NOMO-1 treated with dmso at 0.1 percent for 144 hours (cell line): ENCODE measurements around the gene CAPN14.

ENCODE experiments used
- DNase-seq: peaks from one replicate; lab custom pipeline; 2025; ENCODE audit not compliant: unreplicated experiment; lab: John Stamatoyannopoulos, UW

Gene CAPN14, protein sequence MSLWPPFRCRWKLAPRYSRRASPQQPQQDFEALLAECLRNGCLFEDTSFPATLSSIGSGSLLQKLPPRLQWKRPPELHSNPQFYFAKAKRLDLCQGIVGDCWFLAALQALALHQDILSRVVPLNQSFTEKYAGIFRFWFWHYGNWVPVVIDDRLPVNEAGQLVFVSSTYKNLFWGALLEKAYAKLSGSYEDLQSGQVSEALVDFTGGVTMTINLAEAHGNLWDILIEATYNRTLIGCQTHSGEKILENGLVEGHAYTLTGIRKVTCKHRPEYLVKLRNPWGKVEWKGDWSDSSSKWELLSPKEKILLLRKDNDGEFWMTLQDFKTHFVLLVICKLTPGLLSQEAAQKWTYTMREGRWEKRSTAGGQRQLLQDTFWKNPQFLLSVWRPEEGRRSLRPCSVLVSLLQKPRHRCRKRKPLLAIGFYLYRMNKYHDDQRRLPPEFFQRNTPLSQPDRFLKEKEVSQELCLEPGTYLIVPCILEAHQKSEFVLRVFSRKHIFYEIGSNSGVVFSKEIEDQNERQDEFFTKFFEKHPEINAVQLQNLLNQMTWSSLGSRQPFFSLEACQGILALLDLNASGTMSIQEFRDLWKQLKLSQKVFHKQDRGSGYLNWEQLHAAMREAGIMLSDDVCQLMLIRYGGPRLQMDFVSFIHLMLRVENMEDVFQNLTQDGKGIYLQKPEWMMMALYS

DNA sequence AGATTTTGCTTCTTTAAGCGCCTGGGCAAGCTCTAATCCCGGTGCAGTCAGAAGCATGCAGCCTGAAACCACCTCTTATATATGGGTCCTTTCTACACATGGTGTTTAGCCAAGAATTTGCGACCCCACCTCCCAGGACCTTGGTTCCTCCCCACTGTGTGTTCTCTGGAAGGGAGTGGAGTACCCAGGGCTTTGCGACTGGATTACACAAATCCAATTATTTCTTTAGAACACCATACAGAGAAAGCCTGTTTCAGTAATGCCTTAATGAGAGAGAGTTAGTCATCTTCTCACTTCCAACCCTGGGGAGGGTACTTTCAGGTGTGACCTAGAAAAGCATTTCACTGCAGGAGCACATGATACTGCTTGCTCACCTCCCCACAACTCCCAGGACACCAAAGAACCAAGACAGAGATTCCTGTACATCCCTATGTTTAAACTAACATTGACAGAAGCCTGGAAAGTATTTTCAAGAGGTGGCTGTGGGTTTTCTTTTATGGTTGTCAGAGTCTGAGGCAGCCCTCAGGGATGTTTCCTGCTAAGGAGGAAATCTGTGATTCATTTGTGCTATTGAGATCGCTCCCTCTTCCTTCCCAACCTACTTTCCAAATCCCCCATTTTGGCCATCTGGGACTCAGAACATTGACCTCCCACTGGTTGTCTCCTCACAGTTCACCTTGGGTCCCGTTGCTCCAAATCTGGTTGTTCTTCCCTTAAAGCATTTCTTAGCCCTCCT lies at the start of gene CAPN14:
TSS of gene CAPN14 (minus strand) at position 51 of the 736 bp plus-strand sequence. CDS start 12,068 bp downstream, outside the sequence.
- no peak for DNase-seq

DNA sequence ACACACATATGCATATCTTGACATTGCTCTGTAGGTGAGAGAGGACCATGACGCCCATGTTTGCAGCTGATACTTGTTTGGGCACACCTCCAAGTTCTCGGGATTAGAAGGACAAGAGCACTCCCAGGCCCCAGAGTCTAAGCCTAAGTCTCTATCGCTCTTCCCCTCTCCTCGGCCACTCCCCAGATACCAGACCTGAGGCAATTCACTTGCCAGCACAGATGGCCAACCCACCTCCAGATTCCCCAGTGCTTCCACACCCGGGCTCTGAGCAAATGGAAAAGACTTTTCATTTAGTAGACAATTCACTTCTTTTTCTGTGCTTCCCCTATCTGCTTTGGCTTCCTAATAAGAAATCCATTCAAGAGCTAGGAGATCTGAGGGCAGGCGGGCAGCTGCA lies 49.5 kb upstream of the CAPN14 start:
- no peak for DNase-seq

DNA sequence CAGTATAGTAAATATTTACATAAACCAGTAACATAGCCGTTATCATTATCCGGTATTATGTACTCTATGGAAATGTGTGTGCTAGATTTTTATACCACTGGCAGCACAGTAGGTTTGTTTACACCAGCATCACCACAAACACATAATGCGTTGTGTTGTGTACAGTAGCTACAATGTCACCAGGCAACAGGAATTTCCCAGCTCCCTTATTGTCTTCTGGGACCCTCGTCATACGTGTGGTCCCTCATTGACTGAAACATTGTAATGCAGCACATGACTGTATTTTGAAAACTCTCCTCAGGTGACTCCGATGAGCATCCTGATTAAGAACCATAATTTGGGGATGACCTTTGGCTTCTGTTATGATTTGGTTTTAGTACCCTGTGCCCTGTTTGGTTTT lies 47.9 kb upstream of the CAPN14 start:
- DNase-seq = no peak

DNA sequence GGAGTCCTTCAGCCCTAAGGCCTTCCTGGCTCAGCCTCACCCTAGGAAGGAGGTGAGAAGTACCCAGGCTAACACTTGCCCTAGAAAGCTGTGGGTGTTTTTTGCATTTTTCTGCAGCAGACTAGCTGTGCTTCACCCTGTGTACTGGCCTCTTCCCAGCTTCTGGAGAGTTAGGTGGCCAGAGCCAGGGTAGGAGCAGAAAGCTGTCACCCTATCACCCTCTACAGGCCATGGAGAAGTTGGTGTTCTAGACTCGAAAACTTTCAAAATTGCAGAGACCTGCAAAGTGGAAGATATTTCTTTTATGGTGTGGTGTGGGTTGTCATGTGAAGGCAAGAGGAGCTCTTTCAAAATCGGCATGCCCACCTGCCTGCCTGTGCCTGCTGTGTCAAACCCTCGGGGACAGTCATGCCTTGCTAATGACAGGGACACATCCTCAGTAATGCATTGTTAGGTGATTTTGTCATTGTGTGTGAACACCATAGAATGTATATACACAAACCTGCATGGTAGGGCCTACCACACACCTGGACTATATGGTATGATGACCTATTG lies 46.4 kb upstream of the CAPN14 start:
- DNase-seq = no peak

GRCh38 chr2:31260870-31261269 lies 43.6 kb upstream of the CAPN14 start:
- DNase-seq = no peak

- no peak for DNase-seq
These were observed 41.8 kb upstream of the CAPN14 start for GRCh38 chr2:31259075-31259474.

GRCh38 chr2:31258351-31258750 lies 41.0 kb upstream of the CAPN14 start:
- DNase-seq = no peak

- no peak for DNase-seq
These were observed 39.5 kb upstream of the CAPN14 start for GRCh38 chr2:31256611-31257382.

DNA sequence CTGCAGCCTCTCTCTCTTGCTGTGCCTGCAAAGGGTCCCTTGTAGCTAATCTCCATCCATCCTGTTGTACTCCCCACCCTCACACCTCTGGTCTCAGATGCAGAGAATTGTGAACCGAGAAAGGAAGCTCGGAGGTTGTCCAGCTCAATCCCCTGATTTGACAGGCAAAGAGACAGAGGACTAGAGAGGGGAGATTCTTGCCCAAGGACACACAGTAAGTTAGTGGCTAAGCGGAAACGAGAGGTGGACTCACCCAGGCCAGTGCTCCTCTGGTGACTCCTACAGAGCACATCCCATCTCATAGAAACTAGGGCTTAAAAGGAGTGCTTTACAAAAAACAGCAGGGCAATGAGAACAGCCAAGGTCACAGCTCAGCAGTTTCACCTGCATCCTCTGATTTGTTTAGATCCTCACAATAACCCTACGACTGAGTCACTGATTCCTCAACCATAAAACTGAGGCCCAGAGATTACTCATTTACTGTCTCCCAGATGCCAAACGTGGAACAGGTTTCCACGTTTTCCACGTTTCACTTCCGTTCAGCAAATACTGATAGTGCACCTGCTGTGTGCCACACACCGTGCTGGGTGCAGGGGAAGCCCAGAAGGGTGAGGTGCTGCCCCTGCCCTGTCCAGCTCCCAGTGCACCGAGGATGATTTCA lies 38.7 kb upstream of the CAPN14 start:
- DNase-seq = no peak

DNA sequence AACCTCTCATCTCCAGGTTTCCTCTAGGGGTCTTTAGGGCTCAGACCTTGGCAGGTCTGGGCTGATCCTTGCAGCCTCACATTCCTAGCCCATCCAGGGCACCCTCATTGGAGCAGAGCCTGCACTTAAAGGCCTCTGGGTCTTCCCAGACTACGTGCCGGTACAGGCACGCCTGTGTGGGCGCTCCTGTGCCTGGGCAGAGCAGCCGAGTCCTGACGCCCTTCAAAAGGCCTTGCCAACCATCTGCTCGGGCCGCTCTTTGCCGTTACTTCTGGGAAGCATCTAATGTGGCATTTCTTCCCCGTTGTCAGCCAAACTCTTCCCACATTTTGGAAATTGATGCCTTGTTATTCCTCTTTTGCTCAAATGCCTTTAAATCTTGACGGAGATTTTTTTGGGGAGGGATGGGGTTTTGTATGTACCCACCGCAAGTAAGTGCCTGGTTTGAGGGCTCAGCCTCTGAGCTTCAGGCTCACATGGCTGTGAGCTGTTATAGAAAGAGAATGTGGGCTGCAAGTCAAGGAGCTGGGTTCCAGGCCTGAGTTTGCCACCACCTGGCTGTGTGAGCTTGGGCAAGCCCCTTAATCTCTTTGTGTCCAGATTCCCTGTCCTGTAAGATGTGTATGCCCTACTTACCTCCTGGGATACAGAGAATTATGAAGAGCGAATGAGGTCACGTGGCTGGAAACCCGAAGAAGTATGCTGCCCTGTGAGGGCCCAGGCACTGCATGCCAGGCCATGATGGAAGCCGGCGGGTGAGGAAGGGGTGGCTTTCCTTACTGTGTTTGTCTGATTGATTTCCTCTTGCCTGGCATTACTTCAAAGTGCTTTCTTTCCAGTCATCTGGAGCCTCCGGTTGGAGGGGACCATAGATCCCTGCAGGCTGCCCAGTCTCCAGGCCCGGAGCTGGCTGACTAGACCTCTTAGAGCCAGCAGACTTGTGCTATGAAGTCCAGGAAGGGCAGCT lies 37.2 kb upstream of the CAPN14 start:
- DNase-seq = no peak

- DNase-seq = no peak
These were observed 36.2 kb upstream of the CAPN14 start for GRCh38 chr2:31253356-31254131.

- DNase-seq = no peak
These were observed 34.5 kb upstream of the CAPN14 start for GRCh38 chr2:31251851-31252250.

GRCh38 chr2:31251018-31251417 lies 33.7 kb upstream of the CAPN14 start:
- no peak for DNase-seq

GRCh38 chr2:31249009-31249690 lies 31.8 kb upstream of the CAPN14 start:
- no peak for DNase-seq

GRCh38 chr2:31248139-31248538 lies 30.8 kb upstream of the CAPN14 start:
- no peak for DNase-seq

GRCh38 chr2:31247711-31248110 lies 30.4 kb upstream of the CAPN14 start:
- no peak for DNase-seq

DNA sequence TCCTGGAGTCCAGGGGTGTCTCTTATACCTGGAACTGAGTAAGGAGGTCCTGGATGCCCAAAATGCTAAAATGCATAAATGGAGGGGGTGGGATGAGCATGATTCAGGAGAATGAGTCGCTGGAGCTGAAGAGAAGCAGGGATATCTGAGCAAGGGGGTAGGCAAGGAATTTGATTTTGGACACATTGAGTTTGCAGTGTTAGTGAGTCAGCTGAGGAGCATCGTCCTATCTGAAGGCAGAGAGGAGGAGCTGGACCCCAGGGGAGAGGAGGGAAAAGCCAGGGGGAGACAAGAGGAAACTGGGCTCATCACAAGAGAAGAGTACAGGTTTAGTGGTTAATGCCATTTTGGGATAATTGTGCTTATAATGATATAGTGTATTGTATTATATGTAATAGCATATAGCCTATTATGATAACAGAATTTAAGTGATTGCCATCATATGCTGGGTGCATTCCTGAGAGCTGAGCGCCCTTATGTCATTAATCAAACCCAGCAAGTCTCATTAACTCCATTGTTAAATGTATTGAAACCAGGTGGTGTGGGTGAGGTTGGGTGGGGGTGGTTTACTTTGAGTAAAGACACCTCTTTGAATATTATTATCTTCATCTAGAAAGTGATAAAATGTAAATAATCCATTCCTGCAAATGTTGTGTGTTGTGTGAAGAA lies 29.0 kb upstream of the CAPN14 start:
- DNase-seq = no peak
